Ureter (tissue), 1 donor: ENCODE data around the gene KRTAP5-10. TPM values are rescaled to one million over a fixed set of nuclear protein-coding genes. Genes with fewer than 3 reads are reported as not detected.
"Not testable (repeated sequence)": the region's sequence is repeated elsewhere in the genome, so short reads cannot be mapped to it uniquely, and the experiment has no call there.

ENCODE experiments used
- DNase-seq: peaks from one replicate; pipeline ENCODE4 v3.0.0-alpha.2; 2020; ENCODE audit warnings: low spot score
- total RNA-seq: library from RNA; stranded (reverse); gene quantifications from one replicate; pipeline ENCODE4 v1.2.4, GENCODE V29; 2023
- donor health status: DM: yes; HTN: yes; CAD: no.

The KRTAP5-10 gene
- total RNA-seq, 1 donor from 2014 or later: 2.9 TPM

GRCh38 chr11:71611218-71611910 lies 46.0 kb downstream of the KRTAP5-10 start:
- DNase-seq: not testable (repeated sequence)

GRCh38 chr11:71613931-71614330 lies 48.6 kb downstream of the KRTAP5-10 start:
- DNase-seq: not testable (repeated sequence)

GRCh38 chr11:71614366-71614917 lies 49.1 kb downstream of the KRTAP5-10 start:
- DNase-seq: not testable (repeated sequence)

- peak; percentile 78 for DNase-seq
Measured at GRCh38 chr11:71615003-71615402, 49.6 kb downstream of the KRTAP5-10 start.

Other genes with a start within 250 kb of the KRTAP5-10 start
- 60.9 TPM for gene DHCR7, start 117.2 kb upstream of the KRTAP5-10 start, total RNA-seq
- 262 TPM for gene NADSYN1, start 112.4 kb upstream of the KRTAP5-10 start, total RNA-seq
- 5.8 TPM for gene KRTAP5-7, start 38.3 kb upstream of the KRTAP5-10 start, total RNA-seq
- 5.0 TPM for gene KRTAP5-8, start 27.5 kb upstream of the KRTAP5-10 start, total RNA-seq
- gene KRTAP5-9, start 17.1 kb upstream of the KRTAP5-10 start, total RNA-seq: 10.3 TPM
- gene KRTAP5-11, start 17.3 kb downstream of the KRTAP5-10 start, total RNA-seq: not detected